SU-DHL-6 (cell line): ENCODE data around the gene CACNA1G.

Experiments
- H2AFZ ChIP-seq: fragments of 200-600 bp; sonication (generic); 2 replicates; pipeline ENCODE4 v1.6.1; 2014; ENCODE audit warnings: low read depth, mild to moderate bottlenecking, moderate library complexity, mixed read lengths, antibody characterized with exemption, low read length; ENCODE audit not compliant: severe bottlenecking
- H3F3A ChIP-seq: fragments of 200-600 bp; shearing (Covaris generic); 2 replicates; pipeline ENCODE4 v1.6.0; 2016; ENCODE audit warnings: antibody characterized with exemption, mild to moderate bottlenecking; ENCODE audit not compliant: insufficient read depth
- H3K27ac ChIP-seq: fragments of 200-600 bp; sonication (generic); 2 replicates; pipeline ENCODE4 v1.5.1; 2016; ENCODE audit warnings: low read depth, mild to moderate bottlenecking, low read length, moderate library complexity, mixed read lengths
- H3K27me3 ChIP-seq: fragments of 200-600 bp; sonication (generic), shearing (Covaris generic); 2 replicates; pipeline ENCODE4 v1.6.0; 2014; ENCODE audit warnings: mild to moderate bottlenecking, low read length
- H3K36me3 ChIP-seq: fragments of 200-600 bp; sonication (generic); 2 replicates; pipeline ENCODE4 v1.6.1; 2014; ENCODE audit warnings: mild to moderate bottlenecking, low read length, mixed read lengths
- H3K4me2 ChIP-seq: fragments of 300-600, 200-600 bp; shearing (Covaris generic), sonication (generic); 2 replicates; pipeline ENCODE4 v1.6.0; 2014; ENCODE audit warnings: low read length, low read depth, mild to moderate bottlenecking; ENCODE audit not compliant: poor library complexity, severe bottlenecking
- H3K4me3 ChIP-seq: fragments of 200-600 bp; sonication (generic); 2 replicates; pipeline ENCODE4 v1.5.1; 2014; ENCODE audit warnings: antibody characterized with exemption, low read length, mild to moderate bottlenecking, mixed read lengths; ENCODE audit not compliant: insufficient read depth, poor library complexity, severe bottlenecking
- H3K79me2 ChIP-seq: fragments of 200-600 bp; sonication (generic); 2 replicates; pipeline ENCODE4 v1.6.1; 2014; ENCODE audit warnings: mild to moderate bottlenecking, low read length, moderate library complexity; ENCODE audit not compliant: insufficient read depth
- H3K9ac ChIP-seq: fragments of 200-600 bp; sonication (generic); 2 replicates; pipeline ENCODE4 v1.7.0; 2014; ENCODE audit warnings: mild to moderate bottlenecking, low read length
- H3K9me2 ChIP-seq: fragments of 200-600 bp; sonication (generic); replicated peaks from 2 replicates; pipeline ENCODE4 v1.6.1; 2014; ENCODE audit warnings: low read length; ENCODE audit not compliant: insufficient read depth
- H3K9me3 ChIP-seq: fragments of 200-600 bp; sonication (generic); 2 replicates; pipeline ENCODE4 v1.6.1; 2014; ENCODE audit warnings: low read length, mixed read lengths; ENCODE audit not compliant: insufficient read depth
- H4K20me1 ChIP-seq: fragments of 200-600 bp; sonication (generic); 2 replicates; pipeline ENCODE4 v1.6.1; 2014; ENCODE audit warnings: low read depth, mild to moderate bottlenecking, antibody characterized with exemption, low read length, moderate library complexity, mixed read lengths
- EZH2phosphoT487 ChIP-seq: fragments of 200-600 bp; sonication (generic), shearing (Covaris generic); conservative IDR thresholded peaks from 2 replicates; pipeline ENCODE4 v1.6.1; 2018; ENCODE audit warnings: mild to moderate bottlenecking, antibody characterized with exemption, low read length, moderate library complexity, mixed read lengths
- TF ChIP-seq, protein P1 (sequence below): fragments of 200-600 bp; sonication (generic); IDR thresholded peaks from one replicate; pipeline ENCODE4 v1.5.1; 2017; ENCODE audit warnings: antibody characterized with exemption, mild to moderate bottlenecking, low read length, moderate library complexity; ENCODE audit not compliant: insufficient read depth, poor library complexity, severe bottlenecking

The CACNA1G gene

GRCh38 chr17:50638966-50639713, 78.6 kb downstream of the CACNA1G start:
- H3K4me2 ChIP-seq: no peak overlapping the region

GRCh38 chr17:50640686-50641351, 80.3 kb downstream of the CACNA1G start:
- no peak overlapping the region for H3K9ac ChIP-seq
- no peaks in the 10 kb centered on the region for H3K9me2 ChIP-seq
- no peaks in the 10 kb centered on the region for H3K27me3 ChIP-seq
- no peaks in the 10 kb centered on the region for H3K36me3 ChIP-seq
- TF ChIP-seq EZH2phosphoT487: no peak
- TF ChIP-seq, protein P1, sequence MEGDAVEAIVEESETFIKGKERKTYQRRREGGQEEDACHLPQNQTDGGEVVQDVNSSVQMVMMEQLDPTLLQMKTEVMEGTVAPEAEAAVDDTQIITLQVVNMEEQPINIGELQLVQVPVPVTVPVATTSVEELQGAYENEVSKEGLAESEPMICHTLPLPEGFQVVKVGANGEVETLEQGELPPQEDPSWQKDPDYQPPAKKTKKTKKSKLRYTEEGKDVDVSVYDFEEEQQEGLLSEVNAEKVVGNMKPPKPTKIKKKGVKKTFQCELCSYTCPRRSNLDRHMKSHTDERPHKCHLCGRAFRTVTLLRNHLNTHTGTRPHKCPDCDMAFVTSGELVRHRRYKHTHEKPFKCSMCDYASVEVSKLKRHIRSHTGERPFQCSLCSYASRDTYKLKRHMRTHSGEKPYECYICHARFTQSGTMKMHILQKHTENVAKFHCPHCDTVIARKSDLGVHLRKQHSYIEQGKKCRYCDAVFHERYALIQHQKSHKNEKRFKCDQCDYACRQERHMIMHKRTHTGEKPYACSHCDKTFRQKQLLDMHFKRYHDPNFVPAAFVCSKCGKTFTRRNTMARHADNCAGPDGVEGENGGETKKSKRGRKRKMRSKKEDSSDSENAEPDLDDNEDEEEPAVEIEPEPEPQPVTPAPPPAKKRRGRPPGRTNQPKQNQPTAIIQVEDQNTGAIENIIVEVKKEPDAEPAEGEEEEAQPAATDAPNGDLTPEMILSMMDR: no peak
- no peak overlapping the region for H2AFZ ChIP-seq
- no peaks in the 10 kb centered on the region for H3K79me2 ChIP-seq
- no peak overlapping the region for H3K27ac ChIP-seq
- no peaks in the 10 kb centered on the region for H3K9me3 ChIP-seq
- no peaks in the 10 kb centered on the region for H3F3A ChIP-seq
- no peak overlapping the region for H3K4me2 ChIP-seq
- H3K4me3 ChIP-seq: no peak overlapping the region
- no peaks in the 10 kb centered on the region for H4K20me1 ChIP-seq

More at GRCh38 chr17:50638966-50639713, 78.6 kb downstream of the CACNA1G start:
- no peaks in the 10 kb centered on the region for H3K36me3 ChIP-seq
- H3K9me3 ChIP-seq: no peaks in the 10 kb centered on the region
- no peak overlapping the region for H3K9ac ChIP-seq
- H3K9me2 ChIP-seq: no peaks in the 10 kb centered on the region
- no peaks in the 10 kb centered on the region for H3F3A ChIP-seq
- no peaks in the 10 kb centered on the region for H3K79me2 ChIP-seq
- H3K27me3 ChIP-seq: no peaks in the 10 kb centered on the region
- H3K27ac ChIP-seq: no peak overlapping the region
- no peak overlapping the region for H2AFZ ChIP-seq
- H4K20me1 ChIP-seq: no peaks in the 10 kb centered on the region
- TF ChIP-seq, protein P1: no peak
- no peak for TF ChIP-seq EZH2phosphoT487
- no peak overlapping the region for H3K4me3 ChIP-seq

- H3K36me3 ChIP-seq: no peaks in the 10 kb centered on the region
- H3K9me3 ChIP-seq: no peaks in the 10 kb centered on the region
- no peaks in the 10 kb centered on the region for H4K20me1 ChIP-seq
- no peak overlapping the region for H3K4me2 ChIP-seq
- no peak overlapping the region for H3K27ac ChIP-seq
- no peaks in the 10 kb centered on the region for H3K27me3 ChIP-seq
- no peak for TF ChIP-seq EZH2phosphoT487
- no peaks in the 10 kb centered on the region for H3F3A ChIP-seq
- H3K9me2 ChIP-seq: no peaks in the 10 kb centered on the region
- no peak overlapping the region for H2AFZ ChIP-seq
- no peak overlapping the region for H3K9ac ChIP-seq
- no peaks in the 10 kb centered on the region for H3K79me2 ChIP-seq
- H3K4me3 ChIP-seq: no peak overlapping the region
Observed at GRCh38 chr17:50641357-50641756, 80.8 kb downstream of the CACNA1G start.
